NK-92 (cell line): ENCODE data around the gene GNL2.

Experiments
- DNase-seq: peaks from one replicate; lab custom pipeline; 2025; ENCODE audit not compliant: unreplicated experiment; lab: John Stamatoyannopoulos, UW

Gene GNL2

GRCh38 chr1:37517569-37517968 lies 78.2 kb downstream of the GNL2 start:
- no peak for DNase-seq
